ENCODE results near the gene TBC1D8. TPM values are rescaled to one million over a fixed set of nuclear protein-coding genes. Genes with fewer than 3 reads are reported as not detected.

Gene TBC1D8
- total and polyA plus RNA-seq, 9 of the 15 experiments (the other 6 are each of a cell fraction or from before 2014, with no cell fraction given), result 0.36 to 1.3 (median 0.82) TPM

DNA sequence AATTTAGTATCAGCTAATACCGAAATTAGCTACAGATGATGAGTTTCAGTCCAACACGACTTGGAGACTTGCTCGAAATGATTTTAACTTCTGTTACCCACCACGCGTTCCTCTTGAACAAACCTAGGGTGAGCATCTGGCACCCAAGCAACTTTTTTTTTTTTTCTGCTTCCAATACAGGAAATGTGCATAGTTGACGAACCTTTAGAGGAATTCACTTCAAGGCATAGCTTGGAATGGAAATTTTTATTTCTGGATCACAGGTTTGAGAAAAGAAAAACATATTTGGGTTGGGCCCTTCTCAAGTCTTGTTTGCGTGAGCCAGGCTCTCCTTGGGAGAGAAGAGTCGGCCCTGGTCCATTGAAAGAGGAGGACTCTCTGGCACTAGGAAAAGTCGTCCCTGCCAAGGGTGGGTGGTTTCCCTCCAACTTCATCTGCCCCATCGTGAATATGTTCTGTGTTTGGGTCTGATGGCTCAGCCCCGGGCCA is 186.5 kb downstream of the TBC1D8 start:
- no peak for DNase-seq (ENCODE audit: extremely low read depth in 1 of 4, low spot score in 3 of 4)
- no TSS peak for BruUV-seq (replicated peaks)
- TF ChIP-seq RB1 (IDR thresholded peaks at IDR 0.05; ENCODE audit: low read depth), result no peak
- TF ChIP-seq, protein P1, sequence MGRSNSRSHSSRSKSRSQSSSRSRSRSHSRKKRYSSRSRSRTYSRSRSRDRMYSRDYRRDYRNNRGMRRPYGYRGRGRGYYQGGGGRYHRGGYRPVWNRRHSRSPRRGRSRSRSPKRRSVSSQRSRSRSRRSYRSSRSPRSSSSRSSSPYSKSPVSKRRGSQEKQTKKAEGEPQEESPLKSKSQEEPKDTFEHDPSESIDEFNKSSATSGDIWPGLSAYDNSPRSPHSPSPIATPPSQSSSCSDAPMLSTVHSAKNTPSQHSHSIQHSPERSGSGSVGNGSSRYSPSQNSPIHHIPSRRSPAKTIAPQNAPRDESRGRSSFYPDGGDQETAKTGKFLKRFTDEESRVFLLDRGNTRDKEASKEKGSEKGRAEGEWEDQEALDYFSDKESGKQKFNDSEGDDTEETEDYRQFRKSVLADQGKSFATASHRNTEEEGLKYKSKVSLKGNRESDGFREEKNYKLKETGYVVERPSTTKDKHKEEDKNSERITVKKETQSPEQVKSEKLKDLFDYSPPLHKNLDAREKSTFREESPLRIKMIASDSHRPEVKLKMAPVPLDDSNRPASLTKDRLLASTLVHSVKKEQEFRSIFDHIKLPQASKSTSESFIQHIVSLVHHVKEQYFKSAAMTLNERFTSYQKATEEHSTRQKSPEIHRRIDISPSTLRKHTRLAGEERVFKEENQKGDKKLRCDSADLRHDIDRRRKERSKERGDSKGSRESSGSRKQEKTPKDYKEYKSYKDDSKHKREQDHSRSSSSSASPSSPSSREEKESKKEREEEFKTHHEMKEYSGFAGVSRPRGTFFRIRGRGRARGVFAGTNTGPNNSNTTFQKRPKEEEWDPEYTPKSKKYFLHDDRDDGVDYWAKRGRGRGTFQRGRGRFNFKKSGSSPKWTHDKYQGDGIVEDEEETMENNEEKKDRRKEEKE (IDR thresholded peaks at IDR 0.05; ENCODE audit: borderline replicate concordance in 1 of 2, control insufficient read depth in 1 of 2, low read depth in 2 of 2, low read length in 1 of 2), result no peak
- no peak overlapping the region for H3K27ac ChIP-seq (ENCODE audit: extremely low read depth, low read depth, low read length)
- no peak overlapping the region for H3K4me3 ChIP-seq
- intact Hi-C loops (cut with micrococcal nuclease) (no loop called here), in situ Hi-C loops (cut with MboI) (no loop called here)
- H3K36me3 ChIP-seq (ENCODE audit: control insufficient read depth, insufficient read depth, low read length), result no peaks in the 10 kb centered on the region
- no peak overlapping the region for H2AFZ ChIP-seq (ENCODE audit: low read depth, low read length)
- no peaks in the 10 kb centered on the region for H3K9me3 ChIP-seq (replicated peaks; ENCODE audit: control insufficient read depth, insufficient read depth, low read depth, low read length)
- FAIRE-seq, result no peak
- H4K20me1 ChIP-seq (replicated peaks; ENCODE audit: control insufficient read depth, insufficient read depth, low read length), result no peaks in the 10 kb centered on the region
- H3K4me1 ChIP-seq (replicated peaks in 1 of 2; ENCODE audit: control insufficient read depth in 2 of 2, insufficient read depth in 2 of 2, low read length in 2 of 2), result peaks cover 0 to 3% of the 10 kb centered on the region in 2 experiments; a peak in 1 of 5 replicates
- H3K9me1 ChIP-seq (ENCODE audit: control insufficient read depth, insufficient read depth, low read length), result no peaks in the 10 kb centered on the region
- no peak overlapping the region for H3K9ac ChIP-seq (ENCODE audit: insufficient read depth in 1 of 2, low read depth in 2 of 2, low read length in 2 of 2)
- ChIA-PET POLR2A (interaction anchor here (0.6 kb wide), 1 partner anchor 292 kb away, joined by 3 read pairs; no protein-coding TSS in a partner anchor), CTCF (ENCODE audit: low intra/inter-chr PET ratio) (no interaction called here)
- no peak for ATAC-seq
- H3K79me2 ChIP-seq (ENCODE audit: control insufficient read depth, insufficient read depth, low read length), result no peaks in the 10 kb centered on the region
- WGBS (ENCODE audit: insufficient coverage, low coverage, missing lambda C conversion rate), result 11% methylated on average over 11 of the region's 11 CpGs
- H3K4me2 ChIP-seq (ENCODE audit: insufficient read depth, low read length), result no peak overlapping the region
- H3K27me3 ChIP-seq (ENCODE audit: control insufficient read depth in 2 of 2, insufficient read depth in 2 of 2, low read length in 2 of 2), result peaks cover 38 to 67% of the 10 kb centered on the region in 2 experiments

Data from K562 (cell line).